KMS-11 (cell line): Measurements from ENCODE around the gene INTS15.

ENCODE experiments used
- H2AFZ ChIP-seq: fragments of 200-600 bp; sonication (generic); 2 replicates; pipeline ENCODE4 v1.6.1; 2016; ENCODE audit warnings: antibody characterized with exemption, mixed run types, low read depth
- H3K27ac ChIP-seq: fragments of 200-600 bp; sonication (generic); 2 replicates; pipeline ENCODE4 v1.6.1; 2016; ENCODE audit warnings: mild to moderate bottlenecking, mixed run types
- H3K27me3 ChIP-seq: fragments of 200-600 bp; sonication (generic); 2 replicates; pipeline ENCODE4 v1.6.1; 2017; ENCODE audit warnings: mild to moderate bottlenecking, low read depth, mixed run types, moderate library complexity; ENCODE audit not compliant: insufficient read depth
- H3K36me3 ChIP-seq: fragments of 200-600 bp; sonication (generic); 2 replicates; pipeline ENCODE4 v1.6.1; 2017; ENCODE audit warnings: mild to moderate bottlenecking, mixed run types; ENCODE audit not compliant: insufficient read depth
- H3K4me1 ChIP-seq: fragments of 200-600 bp; sonication (generic); 2 replicates; pipeline ENCODE4 v1.6.1; 2016; ENCODE audit warnings: mild to moderate bottlenecking, low read depth, mixed run types; ENCODE audit not compliant: poor library complexity, severe bottlenecking
- H3K4me2 ChIP-seq: fragments of 200-600 bp; sonication (generic); 2 replicates; pipeline ENCODE4 v1.7.0; 2016; ENCODE audit warnings: mild to moderate bottlenecking, mixed run types
- H3K4me3 ChIP-seq: fragments of 200-600 bp; sonication (generic); IDR thresholded peaks from 2 replicates; pipeline ENCODE4 v1.6.1; 2017; ENCODE audit warnings: low read depth, low read length, mixed read lengths; ENCODE audit not compliant: insufficient read depth
- H3K79me2 ChIP-seq: fragments of 200-600 bp; sonication (generic); 2 replicates; pipeline ENCODE4 v1.6.1; 2016; ENCODE audit warnings: low read depth, mixed run types; ENCODE audit not compliant: insufficient read depth
- H3K9ac ChIP-seq: fragments of 200-600 bp; sonication (generic); 2 replicates; pipeline ENCODE4 v1.6.1; 2016; ENCODE audit warnings: mild to moderate bottlenecking, mixed run types
- H4K20me1 ChIP-seq: fragments of 200-600 bp; sonication (generic); 2 replicates; pipeline ENCODE4 v1.6.1; 2016; ENCODE audit warnings: mild to moderate bottlenecking, mixed run types; ENCODE audit not compliant: insufficient read depth
- CTCF ChIP-seq: fragments of 200-600 bp; sonication (generic); conservative IDR thresholded peaks from 2 replicates; pipeline ENCODE4 v1.6.1; 2017; ENCODE audit warnings: low read depth, mild to moderate bottlenecking, antibody characterized with exemption, low read length, moderate library complexity, mixed read lengths

INTS15 gene

GRCh38 chr7:6653071-6654003, 63.5 kb downstream of the INTS15 start:
- H3K4me1 ChIP-seq = no peaks in the 10 kb centered on the region

GRCh38 chr7:6654113-6654841, 64.5 kb downstream of the INTS15 start:
- no peaks in the 10 kb centered on the region for H3K79me2 ChIP-seq
- H3K4me3 ChIP-seq = no peak overlapping the region
- no peaks in the 10 kb centered on the region for H3K4me1 ChIP-seq
- H3K9ac ChIP-seq = no peak overlapping the region
- TF ChIP-seq CTCF = no peak
- H4K20me1 ChIP-seq = no peaks in the 10 kb centered on the region
- no peak overlapping the region for H3K4me2 ChIP-seq
- no peaks in the 10 kb centered on the region; the same call in 1 of the 2 replicates for H3K36me3 ChIP-seq
- no peak overlapping the region for H2AFZ ChIP-seq
- H3K27me3 ChIP-seq = no peaks in the 10 kb centered on the region
- no peak overlapping the region for H3K27ac ChIP-seq

More at GRCh38 chr7:6653071-6654003, 63.5 kb downstream of the INTS15 start:
- Histone ChIP-seq H3K9ac (no peak overlapping the region), H3K36me3 (no peaks in the 10 kb centered on the region; the same call in 1 of the 2 replicates), H3K79me2 (no peaks in the 10 kb centered on the region), H3K4me2 (no peak overlapping the region), H3K27ac (no peak overlapping the region), H2AFZ (no peak overlapping the region), H3K4me3 (no peak overlapping the region), H3K27me3 (no peaks in the 10 kb centered on the region), H4K20me1 (no peaks in the 10 kb centered on the region)
- no peak for TF ChIP-seq CTCF

- Histone ChIP-seq H3K27ac (no peak overlapping the region), H3K4me3 (no peak overlapping the region), H3K9ac (no peak overlapping the region), H3K4me2 (no peak overlapping the region), H3K4me1 (no peaks in the 10 kb centered on the region), H4K20me1 (no peaks in the 10 kb centered on the region), H3K36me3 (no peaks in the 10 kb centered on the region; the same call in 1 of the 2 replicates), H3K27me3 (no peaks in the 10 kb centered on the region), H2AFZ (no peak overlapping the region), H3K79me2 (no peaks in the 10 kb centered on the region)
- TF ChIP-seq CTCF = no peak
Observed at GRCh38 chr7:6654842-6655610, 65.2 kb downstream of the INTS15 start.

GRCh38 chr7:6655636-6656385, 66.0 kb downstream of the INTS15 start:
- Histone ChIP-seq H3K36me3 (no peaks in the 10 kb centered on the region; the same call in 1 of the 2 replicates), H3K4me1 (no peaks in the 10 kb centered on the region), H2AFZ (no peak overlapping the region), H4K20me1 (no peaks in the 10 kb centered on the region), H3K9ac (no peak overlapping the region), H3K4me3 (no peak overlapping the region), H3K4me2 (no peak overlapping the region), H3K79me2 (no peaks in the 10 kb centered on the region), H3K27ac (no peak overlapping the region), H3K27me3 (no peaks in the 10 kb centered on the region)
- TF ChIP-seq CTCF = no peak
